GM23248 (cell line): ENCODE measurements around the gene ZNF827.

Experiments
- EZH2 ChIP-seq: fragments of 200-600 bp; sonication (generic); IDR thresholded peaks from 2 replicates; pipeline ENCODE4 v1.6.1; 2018; ENCODE audit warnings: antibody characterized with exemption, mild to moderate bottlenecking; ENCODE audit not compliant: insufficient read depth, poor library complexity, severe bottlenecking
- EZH2phosphoT487 ChIP-seq: fragments of 200-600 bp; sonication (generic); IDR thresholded peaks from 2 replicates; pipeline ENCODE4 v1.6.1; 2018; ENCODE audit warnings: antibody characterized with exemption, moderate library complexity, mild to moderate bottlenecking, low read depth; ENCODE audit not compliant: insufficient read depth

GRCh38 chr4:145863191-145863590 is 75.4 kb downstream of the ZNF827 start:
- no peak for TF ChIP-seq EZH2phosphoT487
- no peak for TF ChIP-seq EZH2
